Lung microvascular endothelial cell (primary cell): ENCODE results near the gene CAGE1. TPM values are rescaled to one million over a fixed set of nuclear protein-coding genes. Genes with fewer than 3 reads are reported as not detected.

Source experiments
- DNase-seq, 2 donors: peaks; one replicate each; pipeline versions ENCODE4 v3.0.0 to v3.0.0-alpha.2; 2010; ENCODE audit warnings: low read depth in 2 of 2
- total RNA-seq: library from RNA; depleted of rRNA; stranded (reverse); fragments of >200 nt; gene quantifications from 2 replicates; pipeline ENCODE4 v1.2.1, GENCODE V29; 2014

CAGE1 gene
- total RNA-seq, 1 donor from 2014 or later = 0.20 TPM

GRCh38 chr6:7311917-7312615 lies 77.5 kb downstream of the CAGE1 start:
- DNase-seq = peak; percentile 6 to 13

DNA sequence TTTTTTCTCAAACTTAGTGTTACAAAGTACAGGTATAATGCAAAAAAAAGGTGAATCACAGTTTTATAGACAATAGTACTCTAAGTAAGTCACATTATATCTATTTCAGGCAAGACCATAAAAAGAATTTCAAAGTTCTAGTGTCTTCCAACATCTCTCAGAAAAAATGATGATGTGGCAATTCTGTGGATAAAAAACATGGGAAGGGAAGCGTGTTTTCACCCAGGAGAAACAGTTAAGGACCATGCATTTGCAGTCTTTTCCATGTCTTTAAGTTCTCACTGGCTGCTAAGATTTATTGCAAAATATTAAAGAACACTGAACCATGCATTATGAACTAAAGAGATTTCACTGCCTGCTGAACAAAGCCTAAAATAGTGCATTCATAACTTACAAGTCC lies 78.4 kb downstream of the CAGE1 start:
- DNase-seq = no peak

DNA sequence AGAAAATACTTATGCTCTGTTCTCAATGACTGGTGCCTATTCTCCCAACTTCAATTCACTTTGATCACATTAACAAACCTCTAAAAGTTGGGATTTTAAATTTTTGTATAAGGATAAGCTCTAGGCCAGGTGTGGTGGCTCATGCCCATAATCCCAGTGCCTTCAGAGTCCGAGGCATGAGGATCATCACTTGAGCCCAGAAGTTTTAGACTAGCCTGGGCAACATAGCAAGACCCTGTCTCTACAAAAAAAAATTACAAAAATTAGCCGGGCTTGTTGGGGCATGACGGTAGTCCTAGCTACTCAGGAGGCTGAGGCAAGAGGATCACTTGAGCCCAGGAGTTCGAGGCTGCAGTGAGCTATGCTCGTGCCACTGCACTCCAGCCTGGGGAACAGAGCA lies 80.5 kb downstream of the CAGE1 start:
- DNase-seq = no peak

DNA sequence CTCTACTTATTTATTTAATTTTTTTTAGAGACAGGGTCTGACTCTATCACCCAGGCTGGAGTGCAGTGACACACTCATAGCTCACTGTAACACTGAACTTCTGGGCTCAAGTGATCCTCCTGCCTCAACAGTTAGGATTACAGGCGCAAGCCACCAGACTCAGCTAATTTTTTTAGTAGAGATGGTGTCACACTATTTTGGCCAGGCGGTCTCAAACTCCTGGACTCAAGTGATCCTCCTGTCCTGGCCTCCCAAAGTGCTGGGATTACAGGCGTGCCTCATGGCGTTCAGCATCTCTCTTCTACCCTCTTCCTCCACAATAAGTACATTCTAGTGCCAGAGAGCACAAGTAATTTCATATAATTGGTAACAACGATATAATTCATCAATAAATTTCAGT lies 82.0 kb downstream of the CAGE1 start:
- no peak for DNase-seq

DNA sequence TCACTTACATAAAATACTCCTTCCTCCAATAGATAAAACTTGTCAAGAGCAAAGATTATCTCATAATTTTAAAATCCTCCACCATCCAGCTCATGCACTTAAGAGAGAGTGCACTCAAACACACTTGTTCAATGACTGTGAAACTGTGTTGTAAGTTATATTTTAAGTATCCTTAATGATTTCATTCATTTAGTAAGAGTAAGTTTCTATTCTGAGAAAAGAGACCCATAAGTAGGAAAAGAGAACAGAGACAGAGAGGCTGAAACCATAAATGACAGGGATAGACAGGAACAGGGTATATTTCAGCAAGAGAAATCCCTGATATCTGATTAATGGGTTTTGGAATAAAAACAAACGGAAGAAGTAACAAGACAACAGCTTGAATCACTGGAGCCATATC lies 84.7 kb downstream of the CAGE1 start:
- no peak for DNase-seq

DNA sequence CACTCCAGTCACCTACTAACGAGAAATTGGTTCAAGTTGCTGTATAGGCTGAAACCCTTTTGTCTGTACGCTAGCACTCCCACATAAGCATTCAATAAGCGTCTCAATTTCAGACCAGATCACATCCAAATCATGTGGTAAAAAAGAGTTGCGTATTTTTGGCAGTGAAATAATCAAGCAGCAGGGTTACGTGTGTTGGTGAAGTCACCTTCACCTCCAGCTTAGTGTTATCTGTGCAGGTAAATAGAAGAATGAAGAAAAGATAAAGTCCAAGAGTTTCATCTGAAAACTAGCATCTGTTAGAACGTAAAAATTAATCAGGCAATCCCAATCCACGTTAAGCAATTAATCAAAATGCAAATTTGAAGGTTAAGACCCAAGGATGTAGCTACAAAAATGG lies 87.8 kb downstream of the CAGE1 start:
- DNase-seq = no peak

- DNase-seq = no peak
Observed at GRCh38 chr6:7300926-7301325, 88.6 kb downstream of the CAGE1 start.

DNA sequence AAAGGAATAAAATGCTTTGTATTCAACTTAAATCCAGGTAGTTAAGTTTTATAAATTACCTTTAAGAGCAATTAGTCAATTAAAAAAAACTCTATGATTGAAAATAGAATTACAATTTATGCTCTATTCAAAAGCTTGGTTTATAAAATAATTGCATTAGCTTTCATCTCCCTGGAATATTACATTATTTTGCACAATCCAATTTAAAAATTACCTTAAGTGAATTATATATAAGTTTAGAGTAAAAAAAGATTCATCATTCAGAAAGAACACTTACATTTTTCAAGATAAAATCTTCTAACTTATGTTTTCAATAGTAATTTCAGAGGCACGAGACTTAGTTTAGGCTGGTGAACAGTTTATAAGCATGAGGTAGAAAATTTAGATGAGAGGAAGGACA lies 91.4 kb downstream of the CAGE1 start:
- DNase-seq = no peak

DNA sequence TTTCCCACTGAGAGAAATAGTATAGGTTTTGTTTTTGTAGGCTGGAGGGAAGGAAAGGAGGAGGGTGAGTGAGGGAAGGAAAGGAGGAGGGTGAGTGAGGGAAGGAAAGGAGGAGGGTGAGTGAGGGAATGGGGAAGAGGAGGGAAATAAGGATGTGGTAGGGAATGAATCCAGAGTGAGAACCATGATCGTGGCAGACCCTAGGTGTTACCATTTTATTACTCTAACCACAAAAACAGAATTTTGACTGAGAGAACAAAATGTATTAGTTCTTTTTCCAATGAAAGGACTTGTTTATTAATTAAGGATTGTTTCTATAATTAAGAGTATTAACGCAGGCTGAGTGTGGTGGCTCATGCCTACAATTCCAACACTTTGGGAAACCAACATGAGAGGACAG lies 92.9 kb downstream of the CAGE1 start:
- DNase-seq = no peak

GRCh38 chr6:7295916-7296315 lies 93.6 kb downstream of the CAGE1 start:
- no peak for DNase-seq

- DNase-seq = no peak
Observed at GRCh38 chr6:7292596-7293255, 96.8 kb downstream of the CAGE1 start.

GRCh38 chr6:7290079-7290478 lies 99.5 kb downstream of the CAGE1 start:
- DNase-seq = no peak

DNA sequence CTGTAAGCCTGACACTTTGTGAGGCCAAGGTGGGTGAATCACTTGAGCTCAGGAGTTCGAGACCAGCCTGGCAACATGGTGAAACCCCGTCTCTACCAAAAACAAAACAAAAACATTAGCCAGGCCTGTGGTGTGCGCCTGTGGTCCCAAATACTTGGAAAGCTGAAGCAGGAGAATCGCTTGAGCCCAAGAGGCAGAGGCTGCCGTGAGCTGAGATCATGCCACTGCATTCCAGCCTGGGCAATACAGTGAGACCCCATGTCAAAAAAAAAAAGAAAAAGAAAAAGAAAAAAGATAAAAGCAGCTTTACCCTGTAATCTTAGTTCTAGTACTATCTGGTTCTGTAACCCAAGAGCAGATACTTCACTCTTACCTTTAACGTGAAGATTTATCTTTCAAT lies 104.1 kb downstream of the CAGE1 start:
- DNase-seq = no peak

GRCh38 chr6:7283676-7284075 lies 105.9 kb downstream of the CAGE1 start:
- no peak for DNase-seq

DNA sequence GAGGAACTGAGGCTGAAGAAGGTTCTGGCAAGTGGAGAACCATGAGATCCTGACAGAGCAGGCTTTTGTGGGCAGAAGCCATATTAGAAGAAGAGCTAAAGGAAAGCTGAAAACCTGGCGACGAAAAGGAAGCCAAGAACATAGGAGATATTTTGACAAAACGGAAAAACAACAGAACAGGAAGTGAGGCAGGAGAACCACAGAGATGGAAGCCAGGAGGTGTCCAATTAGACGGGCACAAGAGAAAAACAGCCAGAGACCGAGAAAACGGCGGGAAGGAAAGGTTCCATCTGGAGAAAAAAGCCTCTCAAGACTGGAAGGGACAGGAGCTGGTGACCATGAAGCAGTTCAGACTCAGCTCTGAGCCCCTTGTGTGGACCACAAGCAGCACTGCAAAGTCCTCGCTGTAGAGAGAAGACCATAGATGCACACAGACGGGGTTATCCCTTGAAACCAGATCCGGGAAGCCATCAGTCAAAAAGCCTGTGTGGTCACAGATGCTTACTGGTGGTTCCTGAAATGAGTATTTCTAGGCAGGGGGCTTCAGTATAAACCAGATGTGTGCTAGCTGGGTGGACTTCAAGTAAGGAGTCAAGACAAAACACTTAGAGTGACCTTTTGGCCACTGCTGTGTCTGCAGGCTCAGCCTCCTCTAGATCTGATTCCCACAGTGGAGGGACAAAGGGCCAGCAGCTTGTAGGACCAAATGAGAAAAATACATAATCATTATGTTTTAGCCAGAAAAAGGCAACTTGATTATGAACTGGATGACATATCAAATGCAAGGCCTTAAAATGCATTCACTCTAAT lies 107.2 kb downstream of the CAGE1 start:
- DNase-seq = no peak

Other genes with a start within 250 kb of the CAGE1 start
- gene SSR1, start 76.5 kb downstream of the CAGE1 start, total RNA-seq = 29.9 and 33.9 TPM in 2 replicates
- gene RIOK1, start 66 bp upstream of the CAGE1 start, total RNA-seq = 11.8 and 25.2 TPM in 2 replicates
- 19.2 and 76.0 TPM in 2 replicates for gene DSP, start 151.9 kb upstream of the CAGE1 start, total RNA-seq
- gene SNRNP48, start 200.5 kb upstream of the CAGE1 start, total RNA-seq = 7.6 and 7.9 TPM in 2 replicates